Measurements from ENCODE around the gene HSPB7.

DNA sequence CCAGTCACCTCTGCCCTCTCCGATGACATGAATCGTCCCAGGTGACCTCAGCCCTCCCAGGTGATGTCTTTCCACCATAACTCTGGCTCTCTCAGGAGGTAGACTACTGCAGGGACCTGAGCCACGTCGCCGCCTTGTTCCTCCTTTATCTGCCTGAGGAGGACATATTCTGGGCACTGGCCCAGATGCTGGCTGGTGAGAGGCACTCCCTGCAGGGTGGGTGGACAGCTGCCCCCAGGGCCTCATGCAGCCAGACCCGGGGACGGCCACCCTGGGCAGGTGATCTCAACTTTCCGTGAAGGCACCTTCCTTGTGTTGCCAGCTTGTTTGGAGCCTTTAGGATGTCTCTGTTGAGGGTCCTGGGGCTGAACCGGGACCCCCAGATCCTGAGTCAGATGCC is 28.1 kb downstream of the HSPB7 start:
- TF ChIP-seq, protein P1, sequence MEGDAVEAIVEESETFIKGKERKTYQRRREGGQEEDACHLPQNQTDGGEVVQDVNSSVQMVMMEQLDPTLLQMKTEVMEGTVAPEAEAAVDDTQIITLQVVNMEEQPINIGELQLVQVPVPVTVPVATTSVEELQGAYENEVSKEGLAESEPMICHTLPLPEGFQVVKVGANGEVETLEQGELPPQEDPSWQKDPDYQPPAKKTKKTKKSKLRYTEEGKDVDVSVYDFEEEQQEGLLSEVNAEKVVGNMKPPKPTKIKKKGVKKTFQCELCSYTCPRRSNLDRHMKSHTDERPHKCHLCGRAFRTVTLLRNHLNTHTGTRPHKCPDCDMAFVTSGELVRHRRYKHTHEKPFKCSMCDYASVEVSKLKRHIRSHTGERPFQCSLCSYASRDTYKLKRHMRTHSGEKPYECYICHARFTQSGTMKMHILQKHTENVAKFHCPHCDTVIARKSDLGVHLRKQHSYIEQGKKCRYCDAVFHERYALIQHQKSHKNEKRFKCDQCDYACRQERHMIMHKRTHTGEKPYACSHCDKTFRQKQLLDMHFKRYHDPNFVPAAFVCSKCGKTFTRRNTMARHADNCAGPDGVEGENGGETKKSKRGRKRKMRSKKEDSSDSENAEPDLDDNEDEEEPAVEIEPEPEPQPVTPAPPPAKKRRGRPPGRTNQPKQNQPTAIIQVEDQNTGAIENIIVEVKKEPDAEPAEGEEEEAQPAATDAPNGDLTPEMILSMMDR (optimal IDR thresholded peaks at IDR 0.05 in 1 of 3, IDR thresholded peaks at IDR 0.05 in 1 of 3, conservative IDR thresholded peaks at IDR 0.05 in 1 of 3; ENCODE audit: extremely low read depth in 1 of 3, insufficient read depth in 2 of 3, low read length in 3 of 3) = no peak
- TF ChIP-seq EZH2 (IDR thresholded peaks at IDR 0.05; ENCODE audit: low read length) = no peak
